ENCODE results near the gene NRROS.

Gene NRROS

GRCh38 chr3:196691386-196691785 is 51.9 kb downstream of the NRROS start:
- Histone ChIP-seq H3K79me2 (ENCODE audit: insufficient read depth, low read length) (no peaks in the 10 kb centered on the region), H3K27me3 (ENCODE audit: low read length) (no peaks in the 10 kb centered on the region), H3K4me2 (ENCODE audit: low read depth, low read length, poor library complexity, severe bottlenecking) (no peak overlapping the region), H3K9ac (ENCODE audit: low read length) (no peak overlapping the region), H4K20me1 (ENCODE audit: low read depth, low read length) (no peaks in the 10 kb centered on the region), H3F3A (ENCODE audit: insufficient read depth) (no peaks in the 10 kb centered on the region), H2AFZ (ENCODE audit: low read depth, low read length, severe bottlenecking) (no peak overlapping the region), H3K27ac (ENCODE audit: low read depth, low read length) (no peak overlapping the region), H3K36me3 (ENCODE audit: low read length) (no peaks in the 10 kb centered on the region), H3K9me2 (replicated peaks; ENCODE audit: insufficient read depth, low read length) (no peaks in the 10 kb centered on the region), H3K9me3 (ENCODE audit: insufficient read depth, low read length) (no peaks in the 10 kb centered on the region), H3K4me3 (ENCODE audit: insufficient read depth, low read length, poor library complexity, severe bottlenecking) (no peak overlapping the region)
- TF ChIP-seq EZH2phosphoT487 (conservative IDR thresholded peaks at IDR 0.05; ENCODE audit: low read length) (no peak), CTCF (IDR thresholded peaks at IDR 0.05; ENCODE audit: insufficient read depth, low read length, poor library complexity, severe bottlenecking) (no peak)

- Histone ChIP-seq H3K4me3 (ENCODE audit: insufficient read depth, low read length, poor library complexity, severe bottlenecking) (no peak overlapping the region), H2AFZ (ENCODE audit: low read depth, low read length, severe bottlenecking) (no peak overlapping the region), H3K27me3 (ENCODE audit: low read length) (no peaks in the 10 kb centered on the region), H3K4me2 (ENCODE audit: low read depth, low read length, poor library complexity, severe bottlenecking) (no peak overlapping the region), H3K9me3 (ENCODE audit: insufficient read depth, low read length) (no peaks in the 10 kb centered on the region), H3K9ac (ENCODE audit: low read length) (no peak overlapping the region), H4K20me1 (ENCODE audit: low read depth, low read length) (no peaks in the 10 kb centered on the region), H3F3A (ENCODE audit: insufficient read depth) (no peaks in the 10 kb centered on the region), H3K36me3 (ENCODE audit: low read length) (no peaks in the 10 kb centered on the region), H3K79me2 (ENCODE audit: insufficient read depth, low read length) (no peaks in the 10 kb centered on the region), H3K27ac (ENCODE audit: low read depth, low read length) (no peak overlapping the region), H3K9me2 (replicated peaks; ENCODE audit: insufficient read depth, low read length) (no peaks in the 10 kb centered on the region)
- TF ChIP-seq EZH2phosphoT487 (conservative IDR thresholded peaks at IDR 0.05; ENCODE audit: low read length) (no peak), CTCF (IDR thresholded peaks at IDR 0.05; ENCODE audit: insufficient read depth, low read length, poor library complexity, severe bottlenecking) (no peak)
Observed at GRCh38 chr3:196694202-196694638, 54.7 kb downstream of the NRROS start.

DNA sequence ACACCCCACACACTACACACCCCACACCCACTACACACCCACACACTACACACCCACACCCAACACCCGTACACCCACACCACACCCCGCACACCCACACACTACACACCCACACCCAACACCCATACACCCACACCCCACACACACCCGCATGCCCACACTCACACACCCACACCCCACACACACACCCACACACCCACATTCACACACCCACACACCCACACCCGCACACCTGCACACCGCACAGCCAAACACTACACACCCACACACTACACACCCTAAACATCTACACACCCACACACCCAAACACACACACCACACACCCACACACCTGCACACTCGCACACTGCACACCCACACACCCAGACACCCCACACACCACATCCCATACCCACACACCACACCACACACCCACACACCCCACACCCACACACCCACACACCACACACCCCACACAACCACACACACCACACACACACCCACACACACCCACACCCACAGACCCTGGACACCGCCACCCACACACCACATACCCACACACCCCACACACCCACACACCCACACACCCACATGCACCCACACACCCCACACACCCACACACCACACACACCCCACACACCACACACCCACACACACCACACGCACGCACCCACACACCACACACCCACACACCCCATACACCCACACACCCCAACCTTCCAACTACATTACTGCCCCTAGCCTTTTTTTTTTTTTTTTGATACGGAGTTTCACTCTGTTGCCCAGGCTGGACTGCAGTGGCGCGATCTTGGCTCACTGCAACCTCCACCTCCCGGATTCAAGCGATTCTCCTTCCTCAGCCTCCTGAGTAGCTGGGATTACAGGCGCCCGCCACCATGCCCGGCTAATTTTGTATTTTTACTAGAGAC is 55.7 kb downstream of the NRROS start:
- no peaks in the 10 kb centered on the region for H3K9me3 ChIP-seq (ENCODE audit: insufficient read depth, low read length)
- no peak overlapping the region for H3K4me2 ChIP-seq (ENCODE audit: low read depth, low read length, poor library complexity, severe bottlenecking)
- H3K27me3 ChIP-seq (ENCODE audit: low read length) = no peaks in the 10 kb centered on the region
- no peak overlapping the region for H3K4me3 ChIP-seq (ENCODE audit: insufficient read depth, low read length, poor library complexity, severe bottlenecking)
- H3K9me2 ChIP-seq (replicated peaks; ENCODE audit: insufficient read depth, low read length) = no peaks in the 10 kb centered on the region
- H3K36me3 ChIP-seq (ENCODE audit: low read length) = no peaks in the 10 kb centered on the region
- H4K20me1 ChIP-seq (ENCODE audit: low read depth, low read length) = no peaks in the 10 kb centered on the region
- H2AFZ ChIP-seq (ENCODE audit: low read depth, low read length, severe bottlenecking) = no peak overlapping the region
- no peak overlapping the region for H3K27ac ChIP-seq (ENCODE audit: low read depth, low read length)
- no peaks in the 10 kb centered on the region for H3K79me2 ChIP-seq (ENCODE audit: insufficient read depth, low read length)
- H3F3A ChIP-seq (ENCODE audit: insufficient read depth) = no peaks in the 10 kb centered on the region
- TF ChIP-seq CTCF (IDR thresholded peaks at IDR 0.05; ENCODE audit: insufficient read depth, low read length, poor library complexity, severe bottlenecking) = no peak
- no peak for TF ChIP-seq EZH2phosphoT487 (conservative IDR thresholded peaks at IDR 0.05; ENCODE audit: low read length)
- H3K9ac ChIP-seq (ENCODE audit: low read length) = no peak overlapping the region

All from SU-DHL-6 (cell line).